ENCODE measurements around the gene CD6. TPM values are rescaled to one million over a fixed set of nuclear protein-coding genes. Genes with fewer than 3 reads are reported as not detected.

CD6 gene
- total and polyA plus RNA-seq, 3 donors from 2014 or later: 0.87 to 3.1 (median 1.6) TPM

GRCh38 chr11:60984149-60984548 lies 12.7 kb downstream of the CD6 start:
- no peak overlapping the region for H3K27ac ChIP-seq
- intact Hi-C loops (cut with DNase I; ENCODE audit: low total_unique reads): no loop called here
- TF ChIP-seq CTCF (IDR thresholded peaks at IDR 0.05): no peak
- no peak for TF ChIP-seq POLR2A (IDR thresholded peaks at IDR 0.05)
- H3K36me3 ChIP-seq (ENCODE audit: low read depth, missing control alignments): no peaks in the 10 kb centered on the region
- no peak for DNase-seq
- no peaks in the 10 kb centered on the region for H3K9me3 ChIP-seq
- H3K4me1 ChIP-seq: no peaks in the 10 kb centered on the region
- 65 to 74% methylated on average over 6 of the region's 6 CpGs for WGBS, 2 donors
- no peaks in the 10 kb centered on the region for H3K27me3 ChIP-seq
- H3K4me3 ChIP-seq: no peak overlapping the region

GRCh38 chr11:60984636-60985035 lies 13.2 kb downstream of the CD6 start:
- no peak for DNase-seq
- intact Hi-C loops (cut with DNase I; ENCODE audit: low total_unique reads): no loop called here
- Histone ChIP-seq H3K4me3 (no peak overlapping the region), H3K27me3 (no peaks in the 10 kb centered on the region), H3K4me1 (no peaks in the 10 kb centered on the region), H3K9me3 (no peaks in the 10 kb centered on the region), H3K27ac (no peak overlapping the region), H3K36me3 (ENCODE audit: low read depth, missing control alignments) (no peaks in the 10 kb centered on the region)
- WGBS, 2 donors: 62 to 76% methylated on average over 4 of the region's 4 CpGs
- TF ChIP-seq CTCF (IDR thresholded peaks at IDR 0.05) (no peak), POLR2A (IDR thresholded peaks at IDR 0.05) (no peak)

GRCh38 chr11:60985501-60985900 lies 14.0 kb downstream of the CD6 start:
- Histone ChIP-seq H3K4me3 (no peak overlapping the region), H3K4me1 (no peaks in the 10 kb centered on the region), H3K27me3 (no peaks in the 10 kb centered on the region), H3K27ac (no peak overlapping the region), H3K36me3 (ENCODE audit: low read depth, missing control alignments) (no peaks in the 10 kb centered on the region), H3K9me3 (no peaks in the 10 kb centered on the region)
- WGBS, 2 donors: 90 to 97% methylated on average over 2 of the region's 2 CpGs
- intact Hi-C loops (cut with DNase I; ENCODE audit: low total_unique reads): no loop called here
- DNase-seq: no peak
- TF ChIP-seq CTCF (IDR thresholded peaks at IDR 0.05): no peak
- TF ChIP-seq POLR2A (IDR thresholded peaks at IDR 0.05): no peak

- intact Hi-C loops (cut with DNase I; ENCODE audit: low total_unique reads): no loop called here
Measured at GRCh38 chr11:60985991-60986915, 14.8 kb downstream of the CD6 start.

More at GRCh38 chr11:60985991-60986915, 14.8 kb downstream of the CD6 start:
- no peak overlapping the region for H3K27ac ChIP-seq
- no peaks in the 10 kb centered on the region for H3K27me3 ChIP-seq
- no peaks in the 10 kb centered on the region for H3K36me3 ChIP-seq (ENCODE audit: low read depth, missing control alignments)
- DNase-seq: no peak
- no peaks in the 10 kb centered on the region for H3K4me1 ChIP-seq
- WGBS, 2 donors: 82 to 83% methylated on average over 16 to 17 of the region's 17 CpGs
- TF ChIP-seq POLR2A (IDR thresholded peaks at IDR 0.05): no peak
- TF ChIP-seq CTCF (IDR thresholded peaks at IDR 0.05): no peak
- no peak overlapping the region for H3K4me3 ChIP-seq
- H3K9me3 ChIP-seq: no peaks in the 10 kb centered on the region
